HepG2 (cell line): Measurements from ENCODE around the gene PATL2. TPM values are rescaled to one million over a fixed set of nuclear protein-coding genes. Genes with fewer than 3 reads are reported as not detected.

Experiments
- GLMP ChIP-seq: sonication (generic); formaldehyde crosslinking; IDR thresholded peaks from 2 replicates; pipeline ENCODE4 v1.9.0; 2021; ENCODE audit warnings: missing genetic modification reagents, mild to moderate bottlenecking, borderline replicate concordance
- MAFF ChIP-seq: IDR thresholded peaks from 2 replicates; pipeline ENCODE4 v1.6.1; 2011; ENCODE audit warnings: low read depth, low read length, improper control_type of control experiment
- NFATC3 ChIP-seq: sonication (generic); formaldehyde crosslinking; IDR thresholded peaks from 2 replicates; pipeline ENCODE4 v1.5.1; 2020; ENCODE audit warnings: mild to moderate bottlenecking, missing genetic modification reagents
- NR2C2 ChIP-seq: sonication (generic); formaldehyde crosslinking; IDR thresholded peaks from 2 replicates; pipeline ENCODE4 v1.4.0; 2020; ENCODE audit warnings: missing genetic modification reagents, mild to moderate bottlenecking, moderate library complexity, borderline replicate concordance
- RELA ChIP-seq: sonication (generic); formaldehyde crosslinking; IDR thresholded peaks from 2 replicates; pipeline ENCODE4 v1.4.0; 2020; ENCODE audit warnings: missing genetic modification reagents
- RNF2 ChIP-seq: fragments of 450-650 bp; conservative IDR thresholded peaks from 2 replicates; pipeline ENCODE4 v1.6.1; 2016; ENCODE audit warnings: low read depth
- TFE3 ChIP-seq: IDR thresholded peaks from 2 replicates; pipeline ENCODE4 v1.6.1; 2016
- XRCC5 ChIP-seq: fragments of 200-400 bp; formaldehyde crosslinking; optimal IDR thresholded peaks from 2 replicates; pipeline ENCODE3; 2017; ENCODE audit warnings: mild to moderate bottlenecking, low read length
- ZBTB43 ChIP-seq: sonication (generic); formaldehyde crosslinking; conservative IDR thresholded peaks from 2 replicates; pipeline ENCODE4 v1.4.0; 2020; ENCODE audit warnings: missing genetic modification reagents
- ZNF232 ChIP-seq: sonication (generic); formaldehyde crosslinking; IDR thresholded peaks from 2 replicates; pipeline ENCODE4 v1.4.0; 2020; ENCODE audit warnings: missing genetic modification reagents, borderline replicate concordance
- ZNF598 ChIP-seq: sonication (generic); formaldehyde crosslinking; IDR thresholded peaks from 2 replicates; pipeline ENCODE4 v1.5.1; 2020; ENCODE audit warnings: mild to moderate bottlenecking, missing genetic modification reagents, borderline replicate concordance
- ZNF615 ChIP-seq: sonication (generic); formaldehyde crosslinking; IDR thresholded peaks from 2 replicates; pipeline ENCODE4 v1.5.0; 2020; ENCODE audit warnings: mild to moderate bottlenecking, missing genetic modification reagents, borderline replicate concordance
- ZNF672 ChIP-seq: sonication (generic); formaldehyde crosslinking; IDR thresholded peaks from 2 replicates; pipeline ENCODE4 v1.8.1; 2022; ENCODE audit warnings: missing genetic modification reagents
- ZNF746 ChIP-seq: sonication (generic); formaldehyde crosslinking; IDR thresholded peaks from 2 replicates; pipeline ENCODE4 v1.8.0; 2022; ENCODE audit warnings: mild to moderate bottlenecking, missing genetic modification reagents
- ZNF775 ChIP-seq: sonication (generic); formaldehyde crosslinking; IDR thresholded peaks from 2 replicates; pipeline ENCODE4 v1.4.0; 2020; ENCODE audit warnings: missing genetic modification reagents, mild to moderate bottlenecking, moderate library complexity, borderline replicate concordance
- ZNF879 ChIP-seq: sonication (generic); formaldehyde crosslinking; IDR thresholded peaks from 2 replicates; pipeline ENCODE4 v1.8.1; 2023; ENCODE audit warnings: missing genetic modification reagents
- polyA plus RNA-seq, 8 experiments: library from polyadenylated mRNA; depleted of rRNA in 3 of 8; stranded (reverse) in 7 of 8; unstranded in 1 of 8; fragments of >200 nt; fragmentation: Illumina TruSeq in 4 of 8; extraction: Trizol in 4 of 8; gene quantifications; 2 replicates each; pipeline versions ENCODE4 v1.2.1 to v1.2.3, GENCODE V29; 2011 to 2016; ENCODE audit warnings: low read depth in 4 of 8, missing spikeins in 1 of 8, mixed read lengths in 1 of 8; ENCODE audit not compliant: insufficient read depth in 1 of 8
- total RNA-seq, 5 experiments: library from RNA; depleted of rRNA; stranded (reverse); fragments of >200 nt; fragmentation: Illumina TruSeq; extraction: Trizol; gene quantifications; 2 replicates each; pipeline ENCODE4 v1.2.3, GENCODE V29; 2016; ENCODE audit warnings: low read depth in 1 of 5
- TF ChIP-seq, protein P1 (sequence below): IDR thresholded peaks from 2 replicates; pipeline ENCODE4 v1.6.1; 2016; ENCODE audit warnings: low read depth
- TF ChIP-seq, protein P2 (sequence below): sonication (generic); formaldehyde crosslinking; IDR thresholded peaks from 2 replicates; pipeline ENCODE4 v1.4.0; 2020; ENCODE audit warnings: missing genetic modification reagents
- TF ChIP-seq, protein P3 (sequence below): sonication (generic); formaldehyde crosslinking; conservative IDR thresholded peaks from 2 replicates; pipeline ENCODE4 v1.4.0; 2020; ENCODE audit warnings: missing genetic modification reagents
- TF ChIP-seq, protein P4 (sequence below): sonication (generic); formaldehyde crosslinking; IDR thresholded peaks from 2 replicates; pipeline ENCODE4 v1.4.0; 2020; ENCODE audit warnings: missing genetic modification reagents

The PATL2 gene
- total and polyA plus RNA-seq, 2 of the 13 experiments (the other 11 are each of a cell fraction or from before 2014, with no cell fraction given): 0.15 to 0.53 TPM

DNA sequence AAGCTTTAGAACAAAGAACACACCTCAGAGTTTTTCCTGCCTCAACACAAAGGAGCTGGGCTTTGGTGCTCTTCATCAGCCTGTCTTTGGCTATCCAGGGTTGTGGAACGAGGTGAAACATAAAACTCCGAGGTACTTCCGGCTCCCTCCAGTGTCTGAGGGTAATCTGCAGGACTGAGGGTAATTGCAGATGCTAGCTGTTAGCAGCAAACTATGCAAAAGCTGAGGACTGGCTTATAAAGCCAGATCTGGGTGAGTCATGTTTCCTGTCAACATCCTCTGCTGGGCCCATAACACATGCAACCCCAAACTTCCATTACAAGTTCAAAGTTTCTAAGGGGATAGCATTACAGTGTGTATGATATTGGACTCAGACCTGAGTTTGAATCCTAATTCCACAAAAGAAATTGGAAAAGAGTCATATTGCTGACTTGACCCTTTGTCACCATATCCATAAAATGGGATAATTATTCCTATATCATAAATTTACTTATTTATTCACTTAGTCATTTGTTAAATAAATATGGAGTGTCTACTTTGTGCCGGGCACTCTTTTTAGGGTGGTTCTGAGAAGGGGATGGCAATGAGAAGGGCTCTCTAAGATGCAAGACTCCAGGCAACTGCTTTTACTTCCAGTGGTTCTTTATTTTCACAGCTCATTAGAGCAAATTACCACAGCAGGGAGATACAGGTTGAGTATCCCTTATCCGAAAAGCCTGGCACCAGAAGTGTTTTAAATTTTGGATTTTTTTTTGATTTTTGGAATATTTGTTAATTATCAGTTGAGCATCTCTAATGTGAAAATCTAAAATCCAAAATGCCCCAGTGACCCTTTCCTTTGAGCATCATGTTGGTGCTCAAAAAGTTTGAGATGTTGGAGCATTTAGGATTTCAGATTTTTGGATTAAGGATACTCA, 15.7 kb upstream of the PATL2 start (continued):
- TF ChIP-seq, protein P1, sequence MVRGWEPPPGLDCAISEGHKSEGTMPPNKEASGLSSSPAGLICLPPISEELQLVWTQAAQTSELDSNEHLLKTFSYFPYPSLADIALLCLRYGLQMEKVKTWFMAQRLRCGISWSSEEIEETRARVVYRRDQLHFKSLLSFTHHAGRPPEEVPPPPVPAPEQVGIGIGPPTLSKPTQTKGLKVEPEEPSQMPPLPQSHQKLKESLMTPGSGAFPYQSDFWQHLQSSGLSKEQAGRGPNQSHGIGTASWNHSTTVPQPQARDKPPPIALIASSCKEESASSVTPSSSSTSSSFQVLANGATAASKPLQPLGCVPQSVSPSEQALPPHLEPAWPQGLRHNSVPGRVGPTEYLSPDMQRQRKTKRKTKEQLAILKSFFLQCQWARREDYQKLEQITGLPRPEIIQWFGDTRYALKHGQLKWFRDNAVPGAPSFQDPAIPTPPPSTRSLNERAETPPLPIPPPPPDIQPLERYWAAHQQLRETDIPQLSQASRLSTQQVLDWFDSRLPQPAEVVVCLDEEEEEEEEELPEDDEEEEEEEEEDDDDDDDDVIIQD: 0 out of 2 replicates have a peak, but pooled peaks have one; percentile 41
- no peak for TF ChIP-seq GLMP (CRISPR knock-in tag)
- TF ChIP-seq RELA (CRISPR knock-in tag): no peak
- TF ChIP-seq, protein P2, sequence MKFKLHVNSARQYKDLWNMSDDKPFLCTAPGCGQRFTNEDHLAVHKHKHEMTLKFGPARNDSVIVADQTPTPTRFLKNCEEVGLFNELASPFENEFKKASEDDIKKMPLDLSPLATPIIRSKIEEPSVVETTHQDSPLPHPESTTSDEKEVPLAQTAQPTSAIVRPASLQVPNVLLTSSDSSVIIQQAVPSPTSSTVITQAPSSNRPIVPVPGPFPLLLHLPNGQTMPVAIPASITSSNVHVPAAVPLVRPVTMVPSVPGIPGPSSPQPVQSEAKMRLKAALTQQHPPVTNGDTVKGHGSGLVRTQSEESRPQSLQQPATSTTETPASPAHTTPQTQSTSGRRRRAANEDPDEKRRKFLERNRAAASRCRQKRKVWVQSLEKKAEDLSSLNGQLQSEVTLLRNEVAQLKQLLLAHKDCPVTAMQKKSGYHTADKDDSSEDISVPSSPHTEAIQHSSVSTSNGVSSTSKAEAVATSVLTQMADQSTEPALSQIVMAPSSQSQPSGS (CRISPR knock-in tag): no peak
- no peak for TF ChIP-seq ZNF598 (CRISPR knock-in tag)
- no peak for TF ChIP-seq ZNF746 (CRISPR knock-in tag)
- TF ChIP-seq ZNF615 (CRISPR knock-in tag): no peak
- no peak for TF ChIP-seq ZNF232
- TF ChIP-seq RNF2: no peak
- no peak for TF ChIP-seq ZNF775 (CRISPR knock-in tag)
- TF ChIP-seq ZNF879 (CRISPR knock-in tag): no peak
- TF ChIP-seq TFE3 (CRISPR knock-in tag): 0 out of 2 replicates have a peak, but pooled peaks have one; percentile 56
- peak; percentile 52 for TF ChIP-seq XRCC5
- TF ChIP-seq MAFF: peak; percentile 80
- TF ChIP-seq NFATC3 (CRISPR knock-in tag): no peak
- TF ChIP-seq ZNF672: no peak
- no peak for TF ChIP-seq NR2C2
- TF ChIP-seq, protein P3, sequence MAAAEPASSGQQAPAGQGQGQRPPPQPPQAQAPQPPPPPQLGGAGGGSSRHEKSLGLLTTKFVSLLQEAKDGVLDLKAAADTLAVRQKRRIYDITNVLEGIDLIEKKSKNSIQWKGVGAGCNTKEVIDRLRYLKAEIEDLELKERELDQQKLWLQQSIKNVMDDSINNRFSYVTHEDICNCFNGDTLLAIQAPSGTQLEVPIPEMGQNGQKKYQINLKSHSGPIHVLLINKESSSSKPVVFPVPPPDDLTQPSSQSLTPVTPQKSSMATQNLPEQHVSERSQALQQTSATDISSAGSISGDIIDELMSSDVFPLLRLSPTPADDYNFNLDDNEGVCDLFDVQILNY (CRISPR knock-in tag): no peak
- TF ChIP-seq, protein P4, sequence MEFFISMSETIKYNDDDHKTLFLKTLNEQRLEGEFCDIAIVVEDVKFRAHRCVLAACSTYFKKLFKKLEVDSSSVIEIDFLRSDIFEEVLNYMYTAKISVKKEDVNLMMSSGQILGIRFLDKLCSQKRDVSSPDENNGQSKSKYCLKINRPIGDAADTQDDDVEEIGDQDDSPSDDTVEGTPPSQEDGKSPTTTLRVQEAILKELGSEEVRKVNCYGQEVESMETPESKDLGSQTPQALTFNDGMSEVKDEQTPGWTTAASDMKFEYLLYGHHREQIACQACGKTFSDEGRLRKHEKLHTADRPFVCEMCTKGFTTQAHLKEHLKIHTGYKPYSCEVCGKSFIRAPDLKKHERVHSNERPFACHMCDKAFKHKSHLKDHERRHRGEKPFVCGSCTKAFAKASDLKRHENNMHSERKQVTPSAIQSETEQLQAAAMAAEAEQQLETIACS (CRISPR knock-in tag): no peak
- TF ChIP-seq ZBTB43: 0 out of 2 replicates have a peak, but pooled peaks have one; percentile 36
